Activated naive CD8-positive, alpha-beta T cell treated with anti-CD3 and anti-CD28 coated beads, Interleukin-2, amount 50 U/mL, for 24 hours (primary cell): ENCODE data around the gene SUMO3.

Experiments
- ATAC-seq: fragments of 150-1000 bp; cut with Tn5 transposase; one replicate; pipeline ENCODE4 v1.10.0; 2021
- DNase-seq: peaks from one replicate; pipeline ENCODE4 v3.0.0; 2021
- H3K27ac Mint-ChIP-seq: one replicate; pipeline ENCODE4 v1.8.0; 2021; ENCODE audit warnings: mild to moderate bottlenecking, mixed read lengths
- H3K27me3 Mint-ChIP-seq: one replicate; pipeline ENCODE4 v1.8.0; 2021; ENCODE audit warnings: mixed read lengths
- H3K36me3 Mint-ChIP-seq: one replicate; pipeline ENCODE4 v1.8.0; 2021; ENCODE audit warnings: low read depth, mixed read lengths
- H3K4me1 Mint-ChIP-seq: one replicate; pipeline ENCODE4 v1.8.0; 2021; ENCODE audit warnings: mixed read lengths
- H3K4me3 Mint-ChIP-seq: one replicate; pipeline ENCODE4 v1.8.0; 2021; ENCODE audit warnings: mild to moderate bottlenecking, moderate library complexity, mixed read lengths
- H3K9me3 Mint-ChIP-seq: one replicate; pipeline ENCODE4 v1.8.0; 2021; ENCODE audit warnings: mixed read lengths

Gene SUMO3

DNA sequence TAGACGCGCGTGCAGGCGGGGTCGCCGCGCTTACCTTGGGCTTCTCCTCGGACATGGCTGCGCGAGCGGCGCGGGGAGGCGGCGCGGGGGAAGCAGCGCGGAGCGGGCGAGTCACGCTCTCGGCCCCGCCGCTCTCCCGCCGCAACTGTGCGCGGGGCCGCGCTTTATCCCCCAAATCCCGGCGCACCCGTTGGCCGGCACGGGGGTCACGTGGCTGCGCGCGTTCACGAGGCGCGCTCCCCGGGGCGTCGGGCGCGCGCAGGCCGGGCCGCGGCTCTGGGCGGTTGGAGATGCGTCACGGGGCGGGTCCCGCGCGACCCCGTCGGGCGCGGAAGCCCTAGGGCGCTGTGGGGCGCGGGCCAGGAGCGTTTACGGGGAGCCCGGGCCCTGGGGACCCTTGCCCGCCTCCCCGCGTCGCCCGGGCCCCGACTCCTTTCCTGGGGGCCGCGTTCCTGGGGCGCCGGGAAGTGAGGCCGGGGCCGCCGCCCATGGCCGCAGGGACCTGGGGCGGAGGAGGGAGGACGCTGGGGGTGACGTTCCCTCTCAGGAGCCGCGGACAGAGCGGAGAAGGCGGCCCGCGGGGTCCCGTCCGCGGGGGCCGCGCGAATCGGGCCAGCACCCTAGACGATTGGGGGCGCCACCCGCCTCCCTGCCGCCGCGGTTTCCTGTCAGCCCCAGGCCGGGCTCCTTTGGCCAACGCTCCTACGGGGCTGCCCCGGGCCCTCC lies at the start of gene SUMO3:
Gene SUMO3, minus strand, starts transcription at position 149 of the 726 bp plus-strand sequence. Its CDS starts 94 bp downstream, at position 55.
- H3K4me3 Mint-ChIP-seq: peak within 1 kb of the TSS; percentile 71
- peaks cover 15% of the 10 kb centered on the region for H3K4me1 Mint-ChIP-seq
- H3K27me3 Mint-ChIP-seq: peaks cover 2% of the 10 kb centered on the region
- H3K9me3 Mint-ChIP-seq: peaks cover 9% of the 10 kb centered on the region
- peak; percentile 77 for ATAC-seq
- peak; percentile 88 for DNase-seq
- peaks cover 2% of the 10 kb centered on the region for H3K36me3 Mint-ChIP-seq
- no peak within 1 kb of the TSS for H3K27ac Mint-ChIP-seq

DNA sequence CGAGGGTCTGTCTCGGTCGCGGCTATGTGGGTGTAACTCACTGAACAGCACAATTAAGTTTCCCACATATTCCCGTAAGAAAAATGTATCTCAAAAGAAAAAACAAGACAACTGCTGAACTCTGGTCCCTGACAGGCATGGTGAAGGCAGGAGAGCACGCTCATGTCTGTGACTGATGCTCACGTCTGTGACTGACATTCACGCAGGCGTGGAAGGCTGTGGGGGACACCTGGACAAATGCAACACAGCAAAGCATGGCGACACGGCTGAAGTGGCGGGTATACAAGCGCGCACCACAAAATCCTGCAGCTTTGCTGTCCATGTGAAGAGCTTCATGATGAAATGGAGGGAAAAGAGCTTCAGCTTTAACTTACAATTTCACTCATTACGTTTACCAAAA lies 49.6 kb upstream of the SUMO3 start:
- H3K27ac Mint-ChIP-seq: peak overlapping the region; percentile 88
- peaks cover 17% of the 10 kb centered on the region for H3K36me3 Mint-ChIP-seq
- H3K4me3 Mint-ChIP-seq: no peak overlapping the region
- peaks cover 75% of the 10 kb centered on the region for H3K4me1 Mint-ChIP-seq
- DNase-seq (no peak), ATAC-seq (no peak)
- H3K27me3 Mint-ChIP-seq: no peaks in the 10 kb centered on the region
- no peaks in the 10 kb centered on the region for H3K9me3 Mint-ChIP-seq

DNA sequence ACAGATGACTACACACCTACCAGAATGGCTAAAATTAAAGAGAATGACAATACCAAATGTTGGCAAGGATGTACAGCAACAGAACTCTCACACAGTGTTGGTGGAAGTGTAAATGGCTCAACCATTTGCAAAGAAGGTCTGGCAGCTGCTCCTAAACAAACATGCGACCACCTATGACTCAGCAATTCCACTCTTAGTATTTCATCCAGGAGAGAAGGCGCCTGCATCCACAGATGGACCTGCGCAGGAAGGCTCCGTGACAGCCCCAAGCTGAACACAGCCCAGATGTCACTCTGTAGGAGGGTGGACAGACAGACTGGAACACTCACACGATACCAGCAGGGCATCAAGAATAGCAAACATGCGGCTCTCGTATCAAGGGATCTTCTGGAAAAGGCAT lies 48.9 kb upstream of the SUMO3 start:
- Mint-ChIP-seq H3K4me1 (peaks cover 68% of the 10 kb centered on the region), H3K27ac (peak overlapping the region; percentile 73), H3K27me3 (no peaks in the 10 kb centered on the region), H3K9me3 (no peaks in the 10 kb centered on the region), H3K4me3 (peak overlapping the region; percentile 37), H3K36me3 (peaks cover 17% of the 10 kb centered on the region)
- DNase-seq: no peak
- ATAC-seq: no peak

DNA sequence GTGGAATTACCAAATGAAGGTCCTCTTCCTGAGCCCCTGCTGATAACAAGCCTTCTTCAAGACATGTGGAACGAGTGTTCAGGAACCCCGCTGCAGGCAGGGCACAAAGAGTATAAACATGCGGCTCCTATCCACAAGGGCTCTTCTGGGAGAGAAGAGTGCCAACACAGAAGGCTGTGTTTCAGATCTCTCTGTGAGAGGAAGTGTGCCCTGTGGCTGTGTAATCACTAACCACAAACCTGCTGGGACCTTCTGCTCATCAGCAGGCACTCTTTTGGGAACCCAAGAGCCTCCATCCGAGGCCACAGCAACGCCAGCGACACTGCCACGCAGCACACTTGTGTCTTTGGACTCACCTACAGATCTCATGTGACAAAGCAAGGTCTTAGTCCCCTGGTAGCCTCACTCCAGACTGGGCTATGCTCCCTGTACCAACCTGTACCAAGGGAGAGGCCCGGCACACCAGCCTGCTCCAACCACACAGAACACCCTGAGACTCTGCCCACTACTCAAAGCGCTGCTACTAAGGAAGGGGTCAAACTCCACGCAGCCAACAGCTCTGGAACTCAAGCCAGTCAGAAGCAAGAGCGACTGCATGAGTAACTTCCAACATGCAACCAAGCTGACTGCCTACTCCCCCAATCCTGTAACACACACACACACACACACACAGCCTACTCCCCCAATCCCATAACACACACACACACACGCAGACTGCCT lies 47.9 kb upstream of the SUMO3 start:
- peak; percentile 79 for ATAC-seq
- peaks cover 58% of the 10 kb centered on the region for H3K4me1 Mint-ChIP-seq
- H3K9me3 Mint-ChIP-seq: no peaks in the 10 kb centered on the region
- H3K27ac Mint-ChIP-seq: peak overlapping the region; percentile 73
- H3K36me3 Mint-ChIP-seq: peaks cover 17% of the 10 kb centered on the region
- H3K4me3 Mint-ChIP-seq: peak overlapping the region; percentile 37
- no peaks in the 10 kb centered on the region for H3K27me3 Mint-ChIP-seq
- DNase-seq: peak; percentile 47

DNA sequence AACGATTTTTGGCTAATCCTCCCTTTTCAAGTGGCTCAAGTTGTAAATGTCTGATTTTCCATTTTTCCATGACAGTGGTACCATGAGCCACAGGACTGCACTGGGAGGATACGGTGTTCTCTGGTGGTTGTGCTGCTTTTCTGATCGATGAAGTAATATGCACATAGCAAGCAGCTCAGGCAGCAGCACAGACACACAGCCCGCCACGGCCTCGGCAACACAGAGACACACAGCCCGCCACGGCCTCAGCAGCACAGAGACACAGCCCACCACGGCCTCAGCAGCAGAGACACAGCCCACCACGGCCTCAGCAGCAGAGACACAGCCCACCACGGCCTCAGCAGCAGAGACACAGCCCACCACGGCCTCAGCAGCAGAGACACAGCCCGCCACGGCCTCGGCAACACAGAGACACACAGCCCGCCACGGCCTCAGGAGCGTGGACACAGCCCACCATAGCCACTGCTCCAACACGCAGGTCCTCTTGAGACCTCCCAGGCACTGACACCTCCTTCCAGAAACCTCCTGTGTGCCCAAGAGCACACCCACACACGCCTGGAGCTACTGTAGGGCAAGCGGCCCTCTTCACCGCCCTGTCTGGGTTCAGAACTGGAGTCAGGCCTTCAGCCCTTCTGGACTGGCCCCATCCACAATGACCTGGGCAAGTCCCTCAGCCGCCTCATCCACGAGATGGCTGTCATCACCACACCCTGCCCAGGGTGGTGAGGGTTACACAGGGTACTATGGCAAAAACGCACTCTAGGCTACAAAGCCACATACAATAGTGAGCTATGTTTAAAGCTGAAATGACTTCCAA lies 45.2 kb upstream of the SUMO3 start:
- H3K4me3 Mint-ChIP-seq: no peak overlapping the region
- H3K9me3 Mint-ChIP-seq: no peaks in the 10 kb centered on the region
- no peak overlapping the region for H3K27ac Mint-ChIP-seq
- ATAC-seq (no peak), DNase-seq (no peak)
- H3K27me3 Mint-ChIP-seq: no peaks in the 10 kb centered on the region
- H3K36me3 Mint-ChIP-seq: peaks cover 18% of the 10 kb centered on the region
- peaks cover 35% of the 10 kb centered on the region for H3K4me1 Mint-ChIP-seq

DNA sequence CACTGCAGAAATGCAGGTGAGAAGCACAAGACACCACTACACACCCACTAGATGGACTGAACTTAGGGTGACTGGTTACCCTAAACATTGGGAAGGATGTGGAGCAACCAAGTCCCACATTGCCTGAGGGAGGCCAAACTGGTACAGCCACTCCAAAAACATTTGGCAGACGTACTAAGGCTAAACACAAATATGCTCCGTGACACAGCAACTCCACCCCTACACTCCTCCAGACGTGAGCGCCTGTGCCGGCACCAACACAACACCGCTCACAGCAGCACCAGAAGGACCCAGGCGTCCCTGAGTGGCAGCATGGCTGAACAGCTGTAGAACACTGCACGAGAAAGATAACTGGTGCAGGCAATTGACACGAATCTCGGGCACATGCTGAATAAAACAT lies 40.9 kb upstream of the SUMO3 start:
- H3K27ac Mint-ChIP-seq: no peak overlapping the region
- H3K27me3 Mint-ChIP-seq: no peaks in the 10 kb centered on the region
- ATAC-seq (no peak), DNase-seq (no peak)
- H3K36me3 Mint-ChIP-seq: peaks cover 22% of the 10 kb centered on the region
- H3K4me3 Mint-ChIP-seq: no peak overlapping the region
- H3K9me3 Mint-ChIP-seq: no peaks in the 10 kb centered on the region
- peaks cover 20% of the 10 kb centered on the region for H3K4me1 Mint-ChIP-seq

DNA sequence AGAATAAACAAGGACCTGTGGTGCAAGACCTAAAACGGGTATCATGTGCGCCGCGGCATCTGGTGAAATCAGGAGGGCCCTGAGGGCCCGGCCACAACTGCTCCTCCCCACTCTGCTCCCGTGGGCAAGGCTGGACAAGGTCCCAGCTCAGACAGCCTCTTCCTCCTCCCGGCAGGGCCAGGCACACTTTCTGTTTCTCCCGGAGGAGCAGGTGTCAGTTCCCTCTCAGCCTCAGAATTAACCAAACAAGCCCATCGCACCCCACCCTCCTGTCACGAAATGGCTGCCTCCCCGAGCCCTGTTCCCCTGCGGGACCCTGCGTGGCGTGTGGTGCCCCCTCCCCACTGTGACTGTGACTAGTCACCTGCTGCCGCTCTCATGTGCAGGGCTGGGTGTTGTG lies 40.4 kb upstream of the SUMO3 start:
- peaks cover 25% of the 10 kb centered on the region for H3K4me1 Mint-ChIP-seq
- H3K4me3 Mint-ChIP-seq: no peak overlapping the region
- H3K36me3 Mint-ChIP-seq: peaks cover 22% of the 10 kb centered on the region
- H3K9me3 Mint-ChIP-seq: no peaks in the 10 kb centered on the region
- DNase-seq (no peak), ATAC-seq (no peak)
- H3K27ac Mint-ChIP-seq: no peak overlapping the region
- H3K27me3 Mint-ChIP-seq: no peaks in the 10 kb centered on the region

DNA sequence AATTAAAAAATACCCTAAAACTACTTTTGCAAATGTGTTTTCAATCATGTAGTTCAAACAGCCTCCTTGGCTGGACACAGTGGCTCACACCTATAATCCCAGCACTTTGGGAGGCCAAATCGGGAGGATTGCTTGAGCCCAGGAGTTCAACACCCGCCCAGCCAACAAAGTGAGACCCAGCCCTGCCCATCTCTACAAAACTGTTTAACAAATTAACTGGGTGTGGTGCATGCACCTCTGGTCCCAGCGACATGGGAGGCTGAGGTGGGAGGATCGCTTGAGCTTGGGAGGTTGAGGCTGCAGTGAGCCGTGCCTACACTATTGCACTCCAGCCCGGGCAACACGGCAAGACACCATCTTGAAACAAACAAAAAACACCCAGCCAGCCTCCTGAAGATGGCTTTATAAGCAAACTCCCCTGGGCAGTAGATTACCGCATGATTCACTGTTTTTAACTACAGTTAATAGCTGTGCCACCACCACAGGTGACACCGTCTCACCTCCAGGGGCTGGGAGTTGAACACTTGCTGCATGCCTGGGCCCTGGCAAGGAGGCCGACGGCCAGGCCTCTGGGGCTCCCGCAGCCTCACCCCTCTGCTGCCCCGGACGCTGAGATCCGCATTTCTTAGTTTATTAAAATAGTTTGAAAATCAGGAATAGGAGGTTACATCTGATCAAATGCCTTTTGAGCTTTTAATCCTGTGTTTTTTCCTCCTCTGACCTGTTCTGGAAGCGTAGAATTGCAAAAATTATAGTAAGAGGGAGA lies 39.4 kb upstream of the SUMO3 start:
- peaks cover 24% of the 10 kb centered on the region for H3K36me3 Mint-ChIP-seq
- H3K4me3 Mint-ChIP-seq: no peak overlapping the region
- peaks cover 26% of the 10 kb centered on the region for H3K4me1 Mint-ChIP-seq
- DNase-seq (no peak), ATAC-seq (no peak)
- H3K27me3 Mint-ChIP-seq: no peaks in the 10 kb centered on the region
- no peaks in the 10 kb centered on the region for H3K9me3 Mint-ChIP-seq
- H3K27ac Mint-ChIP-seq: no peak overlapping the region

DNA sequence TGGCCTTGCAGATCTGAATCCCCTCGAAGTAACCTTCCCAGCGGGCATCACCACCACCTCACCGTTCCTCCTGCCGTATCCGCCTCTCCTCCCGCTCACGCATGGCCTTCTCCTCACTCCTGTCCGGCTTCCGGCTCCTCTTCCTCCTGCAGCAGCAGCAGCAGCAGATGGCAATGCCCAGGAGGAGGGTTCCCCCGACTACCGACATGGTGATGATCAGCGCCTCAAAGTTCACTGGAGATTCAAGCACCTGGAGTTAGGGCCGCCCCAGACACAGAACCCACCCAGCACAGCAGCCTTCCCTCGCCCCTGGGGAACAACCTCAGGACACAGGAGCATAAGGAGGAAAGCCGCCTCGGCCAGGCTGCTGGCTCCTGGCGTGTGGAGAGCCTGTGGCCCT lies 38.3 kb upstream of the SUMO3 start:
- Mint-ChIP-seq H3K27ac (no peak overlapping the region), H3K9me3 (no peaks in the 10 kb centered on the region), H3K36me3 (peaks cover 28% of the 10 kb centered on the region), H3K4me1 (peaks cover 33% of the 10 kb centered on the region), H3K4me3 (no peak overlapping the region), H3K27me3 (no peaks in the 10 kb centered on the region)
- ATAC-seq (no peak), DNase-seq (no peak)

DNA sequence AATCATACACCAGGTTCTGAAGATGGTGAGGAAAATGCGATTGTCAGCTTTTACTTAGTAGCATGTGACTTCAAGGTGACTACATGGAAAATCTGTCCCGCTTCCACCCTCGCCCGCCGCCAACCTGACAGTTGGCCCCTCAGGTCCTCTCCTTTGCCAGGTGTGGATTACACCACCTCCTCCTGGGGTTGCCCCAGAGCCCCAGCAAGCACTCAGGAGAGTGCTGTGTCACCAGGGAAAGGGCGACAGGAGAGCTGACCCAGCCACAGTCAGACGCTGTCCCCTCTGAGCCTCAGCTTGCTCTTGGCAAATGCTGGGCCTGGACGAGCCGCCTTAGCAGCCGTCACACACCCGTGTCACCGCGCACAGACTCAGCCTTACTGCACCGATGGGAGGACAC lies 37.7 kb upstream of the SUMO3 start:
- no peaks in the 10 kb centered on the region for H3K9me3 Mint-ChIP-seq
- peaks cover 33% of the 10 kb centered on the region for H3K36me3 Mint-ChIP-seq
- ATAC-seq: no peak
- no peak overlapping the region for H3K4me3 Mint-ChIP-seq
- DNase-seq: no peak
- no peak overlapping the region for H3K27ac Mint-ChIP-seq
- no peaks in the 10 kb centered on the region for H3K27me3 Mint-ChIP-seq
- H3K4me1 Mint-ChIP-seq: peaks cover 36% of the 10 kb centered on the region

DNA sequence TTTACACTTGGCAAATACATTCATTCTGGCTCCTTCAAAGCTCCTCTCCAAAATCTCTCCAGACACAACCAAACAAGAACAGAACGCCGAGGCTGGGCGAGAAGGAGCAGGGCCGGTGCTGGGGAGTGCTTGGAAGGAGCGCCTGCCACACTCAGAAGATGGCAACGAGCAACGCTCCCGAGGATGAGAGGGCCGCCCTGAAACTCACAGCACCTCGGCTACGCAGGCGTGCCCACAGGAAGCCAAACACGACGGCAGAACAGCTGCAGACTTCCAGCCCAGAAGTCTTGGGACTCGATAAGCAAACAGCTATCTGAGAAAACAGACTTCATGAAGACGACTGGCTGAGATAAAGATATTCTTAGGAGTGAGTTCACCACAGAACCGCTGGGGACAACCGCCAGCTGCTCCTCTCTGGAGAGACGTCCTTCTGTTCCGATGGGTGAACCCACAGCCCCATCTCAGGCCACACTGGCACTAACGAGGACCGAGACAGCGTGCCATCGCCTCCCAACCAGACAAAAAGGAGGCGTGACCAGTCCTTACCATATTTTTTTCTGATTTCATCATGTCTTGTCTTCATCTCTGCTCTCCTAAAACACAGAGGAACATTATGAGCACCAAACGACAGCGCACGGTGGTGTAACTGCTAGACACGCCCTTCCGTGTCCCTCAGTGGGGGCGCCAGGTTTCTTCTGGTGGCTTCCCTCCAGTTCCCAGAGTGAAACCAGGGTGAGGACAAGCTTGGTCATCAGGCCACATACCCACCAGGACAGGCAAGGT lies 37.0 kb upstream of the SUMO3 start:
- ATAC-seq (peak; percentile 33), DNase-seq (no peak)
- Mint-ChIP-seq H3K9me3 (no peaks in the 10 kb centered on the region), H3K4me3 (no peak overlapping the region), H3K36me3 (peaks cover 31% of the 10 kb centered on the region), H3K27ac (peak overlapping the region; percentile 70), H3K4me1 (peaks cover 34% of the 10 kb centered on the region), H3K27me3 (no peaks in the 10 kb centered on the region)

DNA sequence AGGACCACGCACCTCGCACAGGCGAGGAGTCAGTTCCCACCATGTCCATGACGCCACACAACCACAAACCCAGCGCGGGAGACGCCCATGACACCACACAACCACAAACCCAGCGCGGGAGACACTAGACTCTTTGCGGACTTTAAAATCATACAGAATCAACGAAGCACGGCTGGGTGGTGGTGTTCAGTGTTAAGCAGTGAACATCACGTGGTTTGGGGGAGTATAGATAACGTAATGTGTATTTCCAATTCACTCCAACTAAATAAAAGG lies 36.5 kb upstream of the SUMO3 start:
- ATAC-seq (no peak), DNase-seq (no peak)
- H3K27ac Mint-ChIP-seq: peak overlapping the region; percentile 70
- no peak overlapping the region for H3K4me3 Mint-ChIP-seq
- H3K27me3 Mint-ChIP-seq: no peaks in the 10 kb centered on the region
- H3K36me3 Mint-ChIP-seq: peaks cover 28% of the 10 kb centered on the region
- H3K9me3 Mint-ChIP-seq: no peaks in the 10 kb centered on the region
- H3K4me1 Mint-ChIP-seq: peaks cover 34% of the 10 kb centered on the region

DNA sequence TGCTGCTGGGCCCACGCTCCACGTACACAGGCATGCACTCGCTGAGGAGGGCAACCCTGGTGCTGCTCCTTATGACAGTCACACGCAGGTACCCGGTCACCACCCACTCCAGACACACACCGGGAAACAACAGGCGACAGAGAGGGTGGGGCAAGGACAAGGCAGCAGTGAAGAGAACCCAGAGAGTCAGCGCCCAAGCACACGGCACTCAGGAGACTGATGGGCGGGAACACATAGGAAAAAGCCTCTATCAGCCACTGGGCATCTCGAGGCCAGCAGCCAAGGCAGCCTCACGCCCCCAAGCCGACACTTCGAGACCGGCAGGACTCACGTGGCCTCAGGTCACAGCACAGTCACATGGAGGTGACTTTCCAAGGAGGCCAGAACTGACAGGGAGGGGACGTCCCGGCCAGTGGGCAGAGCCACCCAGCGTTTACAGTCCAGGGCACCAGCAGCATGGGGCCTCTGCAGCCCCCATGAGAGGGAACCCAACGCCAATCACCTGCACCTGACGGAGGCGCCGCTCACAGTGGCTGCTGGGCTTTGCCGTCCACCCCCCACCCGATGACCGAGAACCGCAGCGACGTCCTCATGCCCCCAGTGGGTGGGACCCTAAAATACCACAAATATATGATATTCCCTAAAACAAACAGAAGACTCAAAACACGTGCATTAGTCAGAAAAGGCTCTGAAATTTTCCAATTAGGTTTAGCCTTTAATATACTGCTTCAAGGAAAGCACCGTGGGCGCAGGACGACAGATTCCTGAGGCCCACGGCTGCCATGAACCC lies 35.9 kb upstream of the SUMO3 start:
- Mint-ChIP-seq H3K27ac (peak overlapping the region; percentile 70), H3K4me1 (peaks cover 34% of the 10 kb centered on the region), H3K36me3 (peaks cover 29% of the 10 kb centered on the region), H3K9me3 (no peaks in the 10 kb centered on the region), H3K27me3 (no peaks in the 10 kb centered on the region), H3K4me3 (no peak overlapping the region)
- ATAC-seq: no peak
- no peak for DNase-seq
